Endometrial microvascular endothelial cells (primary cell): Measurements from ENCODE around the gene C5orf58. TPM values are rescaled to one million over a fixed set of nuclear protein-coding genes. Genes with fewer than 3 reads are reported as not detected.

Experiments used
- in situ Hi-C: cut with HindIII; loops from 2 replicates; pipeline ENCODE4 v1.10.0; 2017; ENCODE audit warnings: low sequenced_read_pairs, low pct_unique_long_range_greater_than_20kb; ENCODE audit errors: inconsistent ontology term
- total RNA-seq: library from RNA; depleted of rRNA; stranded (reverse); fragments of >200 nt; gene quantifications from one replicate; pipeline ENCODE4 v1.2.3, GENCODE V29; 2015; ENCODE audit errors: inconsistent ontology term

Gene C5orf58
- total RNA-seq, 1 donor from 2014 or later, result not detected

- in situ Hi-C loops, result no loop called here
Measured at GRCh38 chr5:170294057-170294456, 61.3 kb downstream of the C5orf58 start.

- in situ Hi-C loops, result no loop called here
Measured at GRCh38 chr5:170294556-170294955, 61.8 kb downstream of the C5orf58 start.

Other genes with a start within 250 kb of the C5orf58 start
- not detected for gene FOXI1, start 127.1 kb upstream of the C5orf58 start, total RNA-seq
- 45.5 TPM for gene LCP2, start 64.8 kb downstream of the C5orf58 start, total RNA-seq
- 0.09 TPM for gene KCNMB1, start 156.4 kb downstream of the C5orf58 start, total RNA-seq